B cell (primary cell): ENCODE measurements around the gene ACAD10. TPM values are rescaled to one million over a fixed set of nuclear protein-coding genes. Genes with fewer than 3 reads are reported as not detected.
A peak's percentile ranks its signal among the peaks of the same experiment; 100 is the strongest.

Experiments used
- ATAC-seq: fragments of 200-7000 bp; cut with Tn5 transposase; one replicate; pipeline ENCODE4 v1.10.0; 2021; ENCODE audit warnings: low read depth, mild to moderate bottlenecking, moderate number of reproducible peaks, moderate library complexity
- CTCF ChIA-PET: fragments of 350-600 bp; sonication (Branson Sonifier 250); formaldehyde crosslinking; loops from one replicate; lab custom pipeline; 2021; ENCODE audit warnings: antibody characterized with exemption, inconsistent platforms; lab: Charles Lee
- POLR2A ChIA-PET: fragments of 350-600 bp; sonication (Branson Sonifier 250); formaldehyde crosslinking; loops from one replicate; lab custom pipeline; 2021; ENCODE audit warnings: antibody characterized with exemption; lab: Charles Lee
- DNase-seq: peaks from one replicate; pipeline ENCODE4 v3.0.0; 2013
- H2AFZ ChIP-seq: 2 replicates; pipeline ENCODE4 v1.6.1; 2012; ENCODE audit warnings: mild to moderate bottlenecking, low read depth, low read length; ENCODE audit not compliant: insufficient read depth, poor library complexity, severe bottlenecking
- H3K27ac ChIP-seq, 2 donors: 1 replicate in 1 of 2; 2 replicates in 1 of 2; pipeline ENCODE4 v1.5.1; 2012 to 2013; ENCODE audit warnings: low read length in 2 of 2, mild to moderate bottlenecking in 2 of 2, moderate library complexity in 1 of 2
- H3K27me3 ChIP-seq, 4 experiments: fragments of 200-600 bp in 1 of 4; sonication (generic) in 1 of 4; replicated peaks in 1 of 4; 1 replicate in 2 of 4; 2 replicates in 2 of 4; pipeline versions ENCODE4 v1.6.1 to v1.7.0; 2013 to 2016; ENCODE audit warnings: low read length in 3 of 4, mild to moderate bottlenecking in 2 of 4, mixed read lengths in 1 of 4, moderate library complexity in 1 of 4; ENCODE audit not compliant: insufficient read depth in 4 of 4, control insufficient read depth in 3 of 4; ENCODE audit errors: control extremely low read depth in 1 of 4
- H3K36me3 ChIP-seq, 2 experiments: replicated peaks in 1 of 2; 1 replicate in 1 of 2; 2 replicates in 1 of 2; pipeline versions ENCODE4 v1.6.1 to v1.7.1; 2013; ENCODE audit warnings: low read length in 1 of 2; ENCODE audit not compliant: insufficient read depth in 2 of 2, control insufficient read depth in 1 of 2; ENCODE audit errors: control extremely low read depth in 1 of 2, extremely low read depth in 1 of 2
- H3K4me1 ChIP-seq, 2 donors: fragments of 200-600 bp in 1 of 2; sonication (generic) in 1 of 2; 1 replicate in 1 of 2; 2 replicates in 1 of 2; pipeline versions ENCODE4 v1.5.1 to v1.6.1; 2013 to 2017; ENCODE audit warnings: low read length in 2 of 2; ENCODE audit not compliant: control insufficient read depth in 2 of 2, insufficient read depth in 2 of 2
- H3K4me2 ChIP-seq: replicated peaks from 2 replicates; pipeline ENCODE3; 2012; ENCODE audit warnings: mild to moderate bottlenecking, low read depth, low read length; ENCODE audit not compliant: poor library complexity, severe bottlenecking
- H3K4me3 ChIP-seq, 5 experiments: fragments of 200-600 bp in 1 of 5; sonication (generic) in 1 of 5; 1 replicate in 3 of 5; 2 replicates in 2 of 5; pipeline versions ENCODE4 v1.5.1 to v1.7.0; 2011 to 2016; ENCODE audit warnings: low read length in 4 of 5, mild to moderate bottlenecking in 4 of 5, low read depth in 2 of 5, control low read depth in 1 of 5, moderate library complexity in 1 of 5; ENCODE audit not compliant: insufficient read depth in 1 of 5; ENCODE audit errors: control extremely low read depth in 1 of 5, extremely low read depth in 1 of 5
- H3K79me2 ChIP-seq: fragments of 200-600 bp; sonication (generic); one replicate; pipeline ENCODE4 v1.6.0; 2016; ENCODE audit warnings: low read length; ENCODE audit not compliant: control insufficient read depth, insufficient read depth
- H3K9ac ChIP-seq: fragments of 200-600 bp; sonication (generic); 2 replicates; pipeline ENCODE4 v1.6.1; 2017; ENCODE audit warnings: mild to moderate bottlenecking, low read length, moderate library complexity
- H3K9me3 ChIP-seq, 3 donors: one replicate each; pipeline versions ENCODE4 v1.6.1 to v1.7.1; 2013; ENCODE audit warnings: low read length in 2 of 3; ENCODE audit not compliant: control insufficient read depth in 2 of 3, insufficient read depth in 1 of 3; ENCODE audit errors: control extremely low read depth in 1 of 3
- H4K20me1 ChIP-seq: 2 replicates; pipeline ENCODE4 v1.6.0; 2012; ENCODE audit warnings: mild to moderate bottlenecking, low read length; ENCODE audit not compliant: insufficient read depth, control insufficient read depth, poor library complexity, severe bottlenecking
- H3K27ac Mint-ChIP-seq: one replicate; pipeline ENCODE4 v1.8.0; 2021; ENCODE audit warnings: mixed read lengths
- H3K27me3 Mint-ChIP-seq: one replicate; pipeline ENCODE4 v1.8.0; 2021; ENCODE audit warnings: mixed read lengths
- H3K4me1 Mint-ChIP-seq: one replicate; pipeline ENCODE4 v1.8.0; 2021; ENCODE audit warnings: mixed read lengths
- H3K4me3 Mint-ChIP-seq: one replicate; pipeline ENCODE4 v1.8.0; 2021; ENCODE audit warnings: mixed read lengths
- H3K9me3 Mint-ChIP-seq: one replicate; pipeline ENCODE4 v1.8.0; 2022; ENCODE audit warnings: mixed read lengths; ENCODE audit not compliant: insufficient read depth
- CTCF ChIP-seq: fragments of 200-600 bp; IDR thresholded peaks from one replicate; pipeline ENCODE4 v1.8.0; 2022; ENCODE audit warnings: antibody characterized with exemption, mild to moderate bottlenecking
- EZH2 ChIP-seq: IDR thresholded peaks from 2 replicates; pipeline ENCODE4 v1.6.1; 2012; ENCODE audit warnings: borderline replicate concordance, low read depth, mild to moderate bottlenecking, moderate library complexity, low read length; ENCODE audit not compliant: insufficient read depth, poor library complexity, severe bottlenecking
- WGBS: methylation state at CpG from one replicate; pipeline ENCODE4 v1.1.5; 2013; ENCODE audit warnings: missing lambda C conversion rate; ENCODE audit not compliant: insufficient coverage; 5-methylcytosine and 5-hydroxymethylcytosine counted together
- intact Hi-C: fragments of 100-400 bp; cut with micrococcal nuclease; formaldehyde crosslinking; loops from one replicate; pipeline ENCODE4 v1.10.0; 2022
- polyA plus RNA-seq: library from polyadenylated mRNA; depleted of rRNA; stranded (reverse); fragments of >200 nt; gene quantifications from 2 replicates; pipeline ENCODE4 v1.2.3, GENCODE V29; 2012
- total RNA-seq, 2 donors: library from RNA; stranded (reverse); fragments of 120-200 nt in 1 of 2; gene quantifications; 1 replicate in 1 of 2; 2 replicates in 1 of 2; pipeline versions ENCODE4 v1.2.3 to v1.2.4, GENCODE V29; 2013 to 2022

ACAD10 gene
- total and polyA plus RNA-seq, 2 donors (not counting 1 experiment from before 2014, with no cell fraction given): 38.1 to 48.6 TPM

DNA sequence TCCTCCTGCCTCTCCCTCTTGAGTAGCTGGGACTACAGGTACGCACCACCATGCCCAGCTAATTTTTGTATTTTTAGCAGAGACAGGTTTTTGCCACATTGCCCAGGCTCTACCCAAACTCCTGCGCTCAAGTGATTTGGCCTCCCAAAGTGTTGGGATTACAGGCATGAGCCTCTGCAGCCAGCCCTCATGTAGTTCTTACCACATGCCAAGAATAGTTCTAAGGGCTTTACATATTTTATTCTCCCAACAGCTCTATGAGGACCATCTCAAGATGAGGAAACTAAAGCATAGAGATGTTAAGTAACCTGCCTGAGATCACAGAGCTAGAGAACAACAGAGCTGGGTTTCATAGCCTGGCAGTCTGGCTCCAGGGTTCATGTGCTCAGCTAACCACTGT lies 42.9 kb downstream of the ACAD10 start:
- Histone ChIP-seq H3K27ac (no peak overlapping the region), H3K4me3 (no peak overlapping the region), H3K4me1 (peaks cover 0 to 12% of the 10 kb centered on the region in 2 donors), H3K9me3 (no peaks in the 10 kb centered on the region), H4K20me1 (no peaks in the 10 kb centered on the region), H3K9ac (no peak overlapping the region), H3K27me3 (no peaks in the 10 kb centered on the region), H3K79me2 (no peaks in the 10 kb centered on the region), H2AFZ (no peak overlapping the region), H3K4me2 (no peak overlapping the region), H3K36me3 (peaks cover 11 to 13% of the 10 kb centered on the region in 2 experiments)
- no peak overlapping the region for H3K27ac Mint-ChIP-seq
- ATAC-seq (no peak), DNase-seq (no peak)
- POLR2A ChIA-PET: no interaction called here
- CTCF ChIA-PET: no interaction called here
- H3K27me3 Mint-ChIP-seq: no peaks in the 10 kb centered on the region
- no peak for TF ChIP-seq CTCF
- no peak for TF ChIP-seq EZH2
- no peaks in the 10 kb centered on the region for H3K9me3 Mint-ChIP-seq
- H3K4me3 Mint-ChIP-seq: no peak overlapping the region
- WGBS: 100% methylated on average over 2 of the region's 2 CpGs
- peaks cover 11% of the 10 kb centered on the region for H3K4me1 Mint-ChIP-seq
- intact Hi-C loops: no loop called here

DNA sequence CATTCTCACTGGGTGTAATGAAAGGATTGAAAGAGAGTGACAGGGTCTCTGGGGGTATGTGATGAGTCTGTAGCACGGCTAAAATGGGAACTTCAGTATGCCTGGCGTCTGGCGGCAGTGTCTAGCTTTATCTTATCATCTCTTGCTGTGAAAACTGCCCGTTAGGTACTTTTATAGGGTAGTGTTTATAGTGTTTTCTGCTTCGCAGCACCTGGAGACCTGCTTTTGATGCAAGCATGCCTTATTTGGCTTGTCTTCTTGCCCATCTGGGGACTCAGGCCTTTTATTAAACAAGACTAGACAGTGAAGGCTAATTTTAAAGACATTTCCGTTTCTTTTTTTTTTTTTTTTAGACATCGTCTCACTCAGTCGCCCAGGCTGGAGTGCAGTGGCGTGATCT lies 44.6 kb downstream of the ACAD10 start:
- WGBS: 74% methylated on average over 5 of the region's 9 CpGs
- peak; percentile 13 for DNase-seq
- no peaks in the 10 kb centered on the region for H3K9me3 Mint-ChIP-seq
- intact Hi-C loops: no loop called here
- Histone ChIP-seq H4K20me1 (no peaks in the 10 kb centered on the region), H3K9ac (no peak overlapping the region), H3K36me3 (peaks cover 11 to 17% of the 10 kb centered on the region in 2 experiments), H2AFZ (no peak overlapping the region), H3K27me3 (no peaks in the 10 kb centered on the region), H3K4me2 (peak overlapping the region; percentile 9), H3K4me1 (peaks cover 0 to 12% of the 10 kb centered on the region in 2 donors), H3K4me3 (no peak overlapping the region), H3K27ac (no peak overlapping the region), H3K9me3 (no peaks in the 10 kb centered on the region), H3K79me2 (no peaks in the 10 kb centered on the region)
- H3K27ac Mint-ChIP-seq: peak overlapping the region; percentile 83
- H3K4me3 Mint-ChIP-seq: peak overlapping the region; percentile 7
- TF ChIP-seq EZH2 (no peak), CTCF (no peak)
- no peaks in the 10 kb centered on the region for H3K27me3 Mint-ChIP-seq
- ATAC-seq: peak; percentile 62
- CTCF ChIA-PET: interaction anchor here (0.8 kb wide), 1 partner anchor 24 kb away, joined by 3 read pairs; no protein-coding TSS in a partner anchor
- POLR2A ChIA-PET: interaction anchor here (0.6 kb wide), 1 partner anchor 22 kb away, joined by 4 read pairs; no protein-coding TSS in a partner anchor
- peaks cover 11% of the 10 kb centered on the region for H3K4me1 Mint-ChIP-seq
